HG03095 (cell line): Measurements from ENCODE around the gene UBE2Q1.

Source experiments
- ATAC-seq: cut with Tn5 transposase; IDR thresholded peaks from one replicate; pipeline ENCODE4 v1.9.1; 2021; ENCODE audit warnings: moderate library complexity; ENCODE audit not compliant: unreplicated experiment

Gene UBE2Q1

GRCh38 chr1:154514066-154514553, 44.4 kb downstream of the UBE2Q1 start:
- no peak for ATAC-seq

DNA sequence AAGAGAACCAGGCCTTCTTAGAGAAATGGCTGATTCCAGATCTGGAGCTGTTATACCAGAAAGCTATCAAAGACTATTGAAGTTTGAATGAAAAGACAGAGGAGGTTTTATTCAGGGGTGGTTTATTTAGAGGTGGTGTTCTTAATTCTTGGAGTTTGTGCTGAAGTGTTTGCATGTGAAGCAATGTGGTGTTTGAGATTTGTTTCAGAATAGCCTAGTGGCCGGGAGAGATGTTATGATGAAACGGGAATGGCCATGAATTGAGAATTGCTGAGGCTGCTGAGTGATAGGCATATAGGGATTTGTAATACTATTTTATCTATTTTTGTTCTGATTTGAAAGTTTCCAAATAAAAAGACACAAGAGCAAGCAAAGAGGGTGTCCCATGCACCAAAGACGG, 45.7 kb downstream of the UBE2Q1 start:
- no peak for ATAC-seq

DNA sequence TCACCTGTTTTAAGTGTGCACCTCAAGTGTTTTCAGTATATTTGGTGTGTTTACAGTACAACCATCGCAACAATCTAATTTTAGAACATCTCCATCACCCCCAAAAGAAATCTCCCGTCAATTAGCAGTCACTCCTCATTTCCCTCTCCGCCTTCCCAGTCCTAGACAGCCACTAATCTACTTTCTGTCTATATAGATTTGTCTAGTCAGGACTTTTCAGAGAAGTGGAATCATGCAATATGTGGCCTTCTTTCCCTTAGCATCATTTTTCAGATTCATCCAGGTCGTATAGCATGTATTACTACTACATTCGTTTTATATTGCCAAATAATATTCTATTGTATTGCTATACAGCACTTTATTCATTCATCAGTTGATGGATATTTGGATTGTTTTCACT, 54.6 kb downstream of the UBE2Q1 start:
- ATAC-seq: no peak

GRCh38 chr1:154502744-154503115, 55.7 kb downstream of the UBE2Q1 start:
- ATAC-seq: no peak

DNA sequence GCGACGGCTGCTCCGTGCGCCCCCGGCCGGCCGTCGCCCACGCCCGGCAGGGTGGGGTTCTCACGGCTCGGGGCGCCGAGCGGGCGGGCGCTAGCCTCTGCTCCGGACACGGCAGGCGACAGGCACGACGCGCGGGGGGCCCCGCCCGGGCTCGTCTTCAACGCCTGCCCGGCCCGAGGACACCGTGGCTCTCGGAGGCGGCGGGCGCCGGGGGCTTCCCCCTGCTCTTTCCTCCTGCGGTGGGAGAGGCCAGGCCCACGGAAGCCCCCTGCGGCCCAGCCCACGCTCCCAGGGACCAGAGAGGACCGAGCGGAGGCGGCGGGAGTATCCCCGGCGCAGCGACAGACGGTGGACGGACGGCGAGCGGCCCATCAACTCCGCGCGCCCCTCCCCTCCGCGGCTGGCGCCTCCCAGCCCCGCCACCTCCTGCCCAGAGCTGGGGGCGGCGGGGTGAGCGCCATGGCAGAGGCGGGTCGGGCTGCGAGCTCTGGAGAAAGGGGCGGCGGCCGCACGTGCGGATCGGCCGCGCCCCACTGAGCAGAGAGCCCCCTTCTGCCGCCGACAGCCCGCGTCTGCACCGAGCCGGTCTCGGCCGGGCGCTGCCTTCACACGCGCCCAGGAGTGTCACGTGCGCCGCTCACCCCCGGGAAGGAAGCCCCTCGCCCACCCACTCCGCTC, 56.3 kb downstream of the UBE2Q1 start, which contains the start of the genes SHE and TDRD10:
SHE (minus strand) TSS at position 347 of the 678 bp plus-strand sequence. CDS start 386 bp downstream, outside the sequence.
TDRD10 (plus strand) TSS at position 154 of the 678 bp plus-strand sequence. CDS start 4,685 bp downstream, outside the sequence.
- ATAC-seq: no peak

- no peak for ATAC-seq
Measured at GRCh38 chr1:154501423-154502065, 56.9 kb downstream of the UBE2Q1 start.

DNA sequence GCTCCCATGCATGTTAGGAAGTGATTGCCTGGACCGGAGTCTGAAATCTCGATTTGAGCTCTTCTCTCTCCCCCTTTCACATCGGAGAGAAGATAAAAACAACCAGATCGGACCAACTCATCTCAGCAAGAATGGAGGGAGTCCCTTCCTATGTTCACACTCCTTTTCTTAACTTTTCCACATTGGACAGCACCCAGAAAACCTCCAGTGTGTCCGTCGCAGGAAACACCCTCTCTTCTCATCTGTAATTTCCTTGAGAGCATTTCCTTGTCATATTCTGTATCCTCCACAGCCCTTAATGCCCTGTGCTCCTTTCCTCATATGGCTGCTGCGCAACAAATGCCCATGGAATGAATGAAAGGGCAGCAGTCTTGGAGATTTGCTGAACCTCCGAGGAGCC, 57.9 kb downstream of the UBE2Q1 start:
- ATAC-seq: no peak

GRCh38 chr1:154499446-154499845, 59.0 kb downstream of the UBE2Q1 start:
- no peak for ATAC-seq
